Measurements from ENCODE around the gene THOP1.

DNA sequence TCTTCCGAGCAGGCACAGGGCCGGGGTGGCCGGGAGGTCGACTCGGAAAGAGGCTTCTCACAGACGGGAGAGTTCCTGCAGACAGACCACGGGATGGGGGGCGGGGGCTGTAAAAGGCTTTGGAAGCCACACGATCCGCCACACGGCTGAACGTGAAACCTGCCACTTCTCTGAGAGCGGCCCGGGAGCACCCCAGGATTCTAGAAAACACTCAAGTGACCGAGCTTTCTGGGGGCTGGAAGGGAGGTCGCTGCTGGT lies 29.9 kb upstream of the THOP1 start:
- no peak for TF ChIP-seq EZH2 (IDR thresholded peaks at IDR 0.05; ENCODE audit: borderline replicate concordance, low read length)
- TF ChIP-seq, protein P1, sequence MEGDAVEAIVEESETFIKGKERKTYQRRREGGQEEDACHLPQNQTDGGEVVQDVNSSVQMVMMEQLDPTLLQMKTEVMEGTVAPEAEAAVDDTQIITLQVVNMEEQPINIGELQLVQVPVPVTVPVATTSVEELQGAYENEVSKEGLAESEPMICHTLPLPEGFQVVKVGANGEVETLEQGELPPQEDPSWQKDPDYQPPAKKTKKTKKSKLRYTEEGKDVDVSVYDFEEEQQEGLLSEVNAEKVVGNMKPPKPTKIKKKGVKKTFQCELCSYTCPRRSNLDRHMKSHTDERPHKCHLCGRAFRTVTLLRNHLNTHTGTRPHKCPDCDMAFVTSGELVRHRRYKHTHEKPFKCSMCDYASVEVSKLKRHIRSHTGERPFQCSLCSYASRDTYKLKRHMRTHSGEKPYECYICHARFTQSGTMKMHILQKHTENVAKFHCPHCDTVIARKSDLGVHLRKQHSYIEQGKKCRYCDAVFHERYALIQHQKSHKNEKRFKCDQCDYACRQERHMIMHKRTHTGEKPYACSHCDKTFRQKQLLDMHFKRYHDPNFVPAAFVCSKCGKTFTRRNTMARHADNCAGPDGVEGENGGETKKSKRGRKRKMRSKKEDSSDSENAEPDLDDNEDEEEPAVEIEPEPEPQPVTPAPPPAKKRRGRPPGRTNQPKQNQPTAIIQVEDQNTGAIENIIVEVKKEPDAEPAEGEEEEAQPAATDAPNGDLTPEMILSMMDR (IDR thresholded peaks at IDR 0.05; ENCODE audit: low read length) = no peak
